ENCODE data around the gene SERPINA10. TPM values are rescaled to one million over a fixed set of nuclear protein-coding genes. Genes with fewer than 3 reads are reported as not detected.

The SERPINA10 gene
- total and polyA plus RNA-seq, 2 of the 13 experiments (the other 11 are each of a cell fraction or from before 2014, with no cell fraction given) = 20.1 to 20.2 TPM

DNA sequence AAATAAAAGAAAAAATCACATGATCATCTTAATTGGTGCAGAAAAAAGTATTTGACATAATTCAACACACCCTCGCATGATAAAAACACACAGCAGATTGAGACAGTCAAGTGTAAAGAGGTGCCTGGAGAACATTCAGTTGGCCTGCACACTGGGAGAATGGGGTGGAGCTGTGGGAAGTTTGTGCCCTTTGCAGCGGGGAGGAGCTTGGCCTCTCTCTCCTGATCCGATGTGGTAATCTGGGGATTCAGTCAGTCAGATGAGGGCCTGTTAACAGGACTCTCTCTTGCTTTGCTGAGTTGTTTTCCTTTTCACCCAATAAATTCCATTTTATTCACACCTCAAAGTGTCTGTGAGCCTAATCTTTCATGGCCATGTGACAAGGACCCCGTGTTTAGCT is 24.2 kb upstream of the SERPINA10 start (continued):
- TF ChIP-seq POLR2G (IDR thresholded peaks at IDR 0.05; ENCODE audit: low read depth, low read length) = peak; percentile 63
- TF ChIP-seq CTCF (CRISPR knock-in tag; IDR thresholded peaks at IDR 0.05) = peak; percentile 7; the same call in 1 of the 2 replicates
- peak; percentile 35; the same call in 1 of the 2 replicates for TF ChIP-seq RBFOX2 (IDR thresholded peaks at IDR 0.05; ENCODE audit: low read depth, low read length)
- TF ChIP-seq IKZF1 (IDR thresholded peaks at IDR 0.05) = no peak
- no peak for TF ChIP-seq YEATS2 (CRISPR knock-in tag; IDR thresholded peaks at IDR 0.05; ENCODE audit: borderline replicate concordance)
- TF ChIP-seq XRCC5 (optimal IDR thresholded peaks at IDR 0.05; ENCODE audit: low read length) = peak; percentile 42
- TF ChIP-seq E2F2 (CRISPR knock-in tag; IDR thresholded peaks at IDR 0.05; ENCODE audit: borderline replicate concordance) = no peak
- no peak for TF ChIP-seq RORA (CRISPR knock-in tag; IDR thresholded peaks at IDR 0.05)
- no peak for TF ChIP-seq TBX2 (CRISPR knock-in tag; IDR thresholded peaks at IDR 0.05; ENCODE audit: borderline replicate concordance)
- TF ChIP-seq ZNF616 (CRISPR knock-in tag; IDR thresholded peaks at IDR 0.05; ENCODE audit: low read depth) = no peak
- TF ChIP-seq RBM39 (IDR thresholded peaks at IDR 0.05; ENCODE audit: low read depth, low read length, poor library complexity, severe bottlenecking) = no peak
- TF ChIP-seq ZKSCAN8 (CRISPR knock-in tag; IDR thresholded peaks at IDR 0.05; ENCODE audit: borderline replicate concordance) = no peak
- TF ChIP-seq ZNF33B (CRISPR knock-in tag; IDR thresholded peaks at IDR 0.05) = no peak
- TF ChIP-seq ZNF512 (CRISPR knock-in tag; IDR thresholded peaks at IDR 0.05) = no peak
- TF ChIP-seq NONO (IDR thresholded peaks at IDR 0.05) = no peak
- no peak for TF ChIP-seq NONO (CRISPR knock-in tag; conservative IDR thresholded peaks at IDR 0.05)
- no peak for TF ChIP-seq MAZ (IDR thresholded peaks at IDR 0.05; ENCODE audit: borderline replicate concordance, low read depth, low read length)
- no peak for TF ChIP-seq MAZ (CRISPR knock-in tag; IDR thresholded peaks at IDR 0.05; ENCODE audit: low read depth)
- TF ChIP-seq ZNF263 (CRISPR knock-in tag; IDR thresholded peaks at IDR 0.05) = 0 out of 2 replicates have a peak, but pooled peaks have one; percentile 23
- no peak for TF ChIP-seq ZNF572 (CRISPR knock-in tag; IDR thresholded peaks at IDR 0.05)
- TF ChIP-seq MED8 (CRISPR knock-in tag; IDR thresholded peaks at IDR 0.05; ENCODE audit: insufficient replicate concordance) = no peak
- no peak for TF ChIP-seq RELA (CRISPR knock-in tag; IDR thresholded peaks at IDR 0.05)
- no peak for TF ChIP-seq MEF2D (CRISPR knock-in tag; IDR thresholded peaks at IDR 0.05)
- TF ChIP-seq, protein P1, sequence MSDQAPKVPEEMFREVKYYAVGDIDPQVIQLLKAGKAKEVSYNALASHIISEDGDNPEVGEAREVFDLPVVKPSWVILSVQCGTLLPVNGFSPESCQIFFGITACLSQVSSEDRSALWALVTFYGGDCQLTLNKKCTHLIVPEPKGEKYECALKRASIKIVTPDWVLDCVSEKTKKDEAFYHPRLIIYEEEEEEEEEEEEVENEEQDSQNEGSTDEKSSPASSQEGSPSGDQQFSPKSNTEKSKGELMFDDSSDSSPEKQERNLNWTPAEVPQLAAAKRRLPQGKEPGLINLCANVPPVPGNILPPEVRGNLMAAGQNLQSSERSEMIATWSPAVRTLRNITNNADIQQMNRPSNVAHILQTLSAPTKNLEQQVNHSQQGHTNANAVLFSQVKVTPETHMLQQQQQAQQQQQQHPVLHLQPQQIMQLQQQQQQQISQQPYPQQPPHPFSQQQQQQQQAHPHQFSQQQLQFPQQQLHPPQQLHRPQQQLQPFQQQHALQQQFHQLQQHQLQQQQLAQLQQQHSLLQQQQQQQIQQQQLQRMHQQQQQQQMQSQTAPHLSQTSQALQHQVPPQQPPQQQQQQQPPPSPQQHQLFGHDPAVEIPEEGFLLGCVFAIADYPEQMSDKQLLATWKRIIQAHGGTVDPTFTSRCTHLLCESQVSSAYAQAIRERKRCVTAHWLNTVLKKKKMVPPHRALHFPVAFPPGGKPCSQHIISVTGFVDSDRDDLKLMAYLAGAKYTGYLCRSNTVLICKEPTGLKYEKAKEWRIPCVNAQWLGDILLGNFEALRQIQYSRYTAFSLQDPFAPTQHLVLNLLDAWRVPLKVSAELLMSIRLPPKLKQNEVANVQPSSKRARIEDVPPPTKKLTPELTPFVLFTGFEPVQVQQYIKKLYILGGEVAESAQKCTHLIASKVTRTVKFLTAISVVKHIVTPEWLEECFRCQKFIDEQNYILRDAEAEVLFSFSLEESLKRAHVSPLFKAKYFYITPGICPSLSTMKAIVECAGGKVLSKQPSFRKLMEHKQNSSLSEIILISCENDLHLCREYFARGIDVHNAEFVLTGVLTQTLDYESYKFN (CRISPR knock-in tag; conservative IDR thresholded peaks at IDR 0.05) = 0 out of 2 replicates have a peak, but pooled peaks have one; percentile 15

All from HepG2 (cell line).